H1 (cell line): Measurements from ENCODE around the gene GREB1. TPM values are rescaled to one million over a fixed set of nuclear protein-coding genes. Genes with fewer than 3 reads are reported as not detected.

Experiments
- CTCF ChIA-PET: fragments of 300-600 bp; sonication (Branson Sonifier 250); formaldehyde crosslinking; loops from one replicate; lab custom pipeline; 2021; ENCODE audit not compliant: partially characterized antibody; lab: Charles Lee
- POLR2A ChIA-PET: fragments of 300-600 bp; sonication (Branson Sonifier 250); formaldehyde crosslinking; loops from one replicate; lab custom pipeline; 2021; ENCODE audit warnings: inconsistent platforms; ENCODE audit not compliant: partially characterized antibody; lab: Charles Lee
- DNase-seq, 2 experiments: peaks; one replicate each; pipeline versions ENCODE4 v3.0.0 to v3.0.0-alpha.2; 2010 to 2022; ENCODE audit warnings: low spot score in 2 of 2, low read depth in 1 of 2, mixed read lengths in 1 of 2
- FAIRE-seq: peaks from 2 replicates; lab custom pipeline; 2011; peaks lifted over from hg19 to GRCh38; lab: Jason Lieb, UNC
- H2AFZ ChIP-seq: 2 replicates; pipeline ENCODE4 v1.8.1; 2012; ENCODE audit warnings: low read length, inconsistent platforms
- H2AK5ac ChIP-seq: 2 replicates; pipeline ENCODE4 v1.6.1; 2013; ENCODE audit warnings: low read depth, low read length
- H2BK120ac ChIP-seq: replicated peaks from 2 replicates; pipeline ENCODE3; 2013; ENCODE audit warnings: low read depth, low read length, inconsistent platforms
- H2BK12ac ChIP-seq: 2 replicates; pipeline ENCODE4 v1.6.1; 2013; ENCODE audit warnings: low read depth, low read length
- H2BK15ac ChIP-seq: 2 replicates; pipeline ENCODE4 v1.6.1; 2013; ENCODE audit warnings: low read length
- H2BK20ac ChIP-seq: 2 replicates; pipeline ENCODE4 v1.6.1; 2013; ENCODE audit warnings: low read length
- H2BK5ac ChIP-seq: 2 replicates; pipeline ENCODE4 v1.6.1; 2013; ENCODE audit warnings: low read depth, low read length
- H3K14ac ChIP-seq: 2 replicates; pipeline ENCODE4 v1.6.1; 2013; ENCODE audit warnings: inconsistent platforms; ENCODE audit not compliant: insufficient read length
- H3K18ac ChIP-seq: 2 replicates; pipeline ENCODE4 v1.6.1; 2013; ENCODE audit warnings: low read length; ENCODE audit errors: extremely low read depth
- H3K23ac ChIP-seq: 2 replicates; pipeline ENCODE4 v1.6.1; 2013; ENCODE audit warnings: inconsistent platforms; ENCODE audit not compliant: insufficient read length
- H3K23me2 ChIP-seq: 2 replicates; pipeline ENCODE4 v1.6.1; 2013; ENCODE audit warnings: low read depth, low read length
- H3K27ac ChIP-seq: 2 replicates; pipeline ENCODE4 v1.6.1; 2011; ENCODE audit warnings: low read depth, low read length, inconsistent platforms
- H3K27me3 ChIP-seq, 4 experiments: replicated peaks in 1 of 4; 1 replicate in 1 of 4; 2 replicates in 3 of 4; pipeline versions ENCODE4 v1.6.1 to v1.8.1; 2011 to 2013; ENCODE audit warnings: low read length in 3 of 4, mild to moderate bottlenecking in 3 of 4, inconsistent platforms in 2 of 4, mixed read lengths in 2 of 4, moderate library complexity in 1 of 4; ENCODE audit not compliant: control insufficient read depth in 3 of 4, insufficient read depth in 3 of 4; ENCODE audit errors: extremely low read depth in 1 of 4
- H3K36me3 ChIP-seq, 4 experiments: 2 replicates each; pipeline versions ENCODE4 v1.6.1 to v1.8.1; 2011 to 2013; ENCODE audit warnings: mild to moderate bottlenecking in 4 of 4, low read length in 3 of 4, moderate library complexity in 2 of 4, control low read depth in 1 of 4, inconsistent platforms in 1 of 4; ENCODE audit not compliant: insufficient read depth in 4 of 4, control insufficient read depth in 2 of 4
- H3K4ac ChIP-seq: replicated peaks from 2 replicates; pipeline ENCODE3; 2013; ENCODE audit warnings: low read length, low read depth, mixed read lengths, inconsistent platforms; ENCODE audit not compliant: insufficient read length
- H3K4me1 ChIP-seq, 4 experiments: replicated peaks in 1 of 4; 1 replicate in 1 of 4; 2 replicates in 3 of 4; pipeline versions ENCODE4 v1.6.1 to v1.8.1; 2011 to 2013; ENCODE audit warnings: low read length in 3 of 4, inconsistent platforms in 2 of 4, mixed read lengths in 1 of 4; ENCODE audit not compliant: insufficient read depth in 4 of 4, control insufficient read depth in 3 of 4
- H3K4me2 ChIP-seq, 2 experiments: 2 replicates each; pipeline versions ENCODE4 v1.6.1 to v1.8.1; 2011 to 2013; ENCODE audit warnings: low read depth in 2 of 2, low read length in 2 of 2, control low read depth in 1 of 2, inconsistent platforms in 1 of 2, mild to moderate bottlenecking in 1 of 2; ENCODE audit not compliant: insufficient read depth in 1 of 2
- H3K4me3 ChIP-seq, 4 experiments: fragments of 200-600, 300-600 bp in 1 of 4; sonication (generic), shearing (Covaris generic), sonication (Bioruptor Twin) in 1 of 4; 2 replicates each; pipeline versions ENCODE4 v1.5.1 to v1.8.1; 2011 to 2016; ENCODE audit warnings: low read length in 4 of 4, low read depth in 3 of 4, control low read depth in 2 of 4, inconsistent platforms in 2 of 4, mild to moderate bottlenecking in 2 of 4, mixed read lengths in 1 of 4, moderate library complexity in 1 of 4; ENCODE audit not compliant: insufficient read depth in 2 of 4; ENCODE audit errors: extremely low read depth in 1 of 4
- H3K56ac ChIP-seq: replicated peaks from 2 replicates; pipeline ENCODE3; 2013; ENCODE audit warnings: low read depth, mild to moderate bottlenecking, mixed read lengths, low read length, inconsistent platforms; ENCODE audit not compliant: insufficient read length
- H3K79me1 ChIP-seq: 2 replicates; pipeline ENCODE4 v1.6.1; 2013; ENCODE audit warnings: low read depth, low read length, control low read depth
- H3K79me2 ChIP-seq, 2 experiments: 2 replicates each; pipeline versions ENCODE4 v1.6.1 to v1.8.1; 2012 to 2013; ENCODE audit warnings: low read length in 2 of 2, mild to moderate bottlenecking in 2 of 2, inconsistent platforms in 1 of 2; ENCODE audit not compliant: insufficient read depth in 2 of 2, control insufficient read depth in 1 of 2
- H3K9ac ChIP-seq, 4 experiments: replicated peaks in 1 of 4; 1 replicate in 1 of 4; 2 replicates in 3 of 4; pipeline versions ENCODE4 v1.6.1 to v1.8.1; 2011 to 2013; ENCODE audit warnings: low read depth in 3 of 4, low read length in 3 of 4, control low read depth in 2 of 4, mild to moderate bottlenecking in 2 of 4, moderate library complexity in 2 of 4, inconsistent platforms in 1 of 4; ENCODE audit errors: extremely low read depth in 1 of 4
- H3K9me3 ChIP-seq, 2 experiments: 2 replicates each; pipeline versions ENCODE4 v1.6.1 to v1.8.1; 2012 to 2013; ENCODE audit warnings: mild to moderate bottlenecking in 2 of 2, moderate library complexity in 2 of 2, control low read depth in 1 of 2, inconsistent platforms in 1 of 2, low read depth in 1 of 2, low read length in 1 of 2, mixed read lengths in 1 of 2; ENCODE audit not compliant: insufficient read depth in 2 of 2
- H4K20me1 ChIP-seq, 2 experiments: replicated peaks in 1 of 2; 2 replicates each; pipeline versions ENCODE3 to v1.8.1; 2011 to 2013; ENCODE audit warnings: inconsistent platforms in 2 of 2, low read length in 2 of 2, mild to moderate bottlenecking in 1 of 2; ENCODE audit not compliant: insufficient read depth in 2 of 2, control insufficient read depth in 1 of 2
- H4K5ac ChIP-seq: 2 replicates; pipeline ENCODE4 v1.6.1; 2013; ENCODE audit warnings: low read length, low read depth, mixed read lengths, inconsistent platforms; ENCODE audit not compliant: insufficient read length
- H4K8ac ChIP-seq: 2 replicates; pipeline ENCODE4 v1.8.0; 2013; ENCODE audit warnings: mild to moderate bottlenecking, moderate library complexity, low read length, inconsistent platforms; ENCODE audit not compliant: insufficient read depth; ENCODE audit errors: extremely low read depth
- H4K91ac ChIP-seq: replicated peaks from 2 replicates; pipeline ENCODE3; 2013; ENCODE audit warnings: low read length, mixed read lengths, inconsistent platforms; ENCODE audit not compliant: insufficient read length
- BCL11A ChIP-seq, 2 experiments: IDR thresholded peaks; one replicate each; pipeline ENCODE4 v1.6.1; 2011; ENCODE audit warnings: low read depth in 2 of 2, low read length in 2 of 2, mild to moderate bottlenecking in 2 of 2
- CBX8 ChIP-seq: fragments of 300-800, 300-1000 bp; sonication (generic); IDR thresholded peaks from 2 replicates; pipeline ENCODE4 v1.7.1; 2016; ENCODE audit warnings: low read depth, low read length, borderline replicate concordance
- EP300 ChIP-seq, 2 experiments: IDR thresholded peaks; 1 replicate in 1 of 2; 2 replicates in 1 of 2; pipeline ENCODE4 v1.6.1; 2011 to 2012; ENCODE audit warnings: low read depth in 2 of 2, low read length in 2 of 2, mild to moderate bottlenecking in 2 of 2, borderline replicate concordance in 1 of 2, inconsistent platforms in 1 of 2, moderate library complexity in 1 of 2
- JUN ChIP-seq: IDR thresholded peaks from 2 replicates; pipeline ENCODE4 v1.6.1; 2011; ENCODE audit warnings: low read depth, mild to moderate bottlenecking, improper control_type of control experiment, low read length
- MAFK ChIP-seq: IDR thresholded peaks from 2 replicates; pipeline ENCODE4 v1.6.1; 2012; ENCODE audit warnings: low read depth, mild to moderate bottlenecking, improper control_type of control experiment, low read length
- RBBP5 ChIP-seq: IDR thresholded peaks from 2 replicates; pipeline ENCODE4 v1.7.1; 2012; ENCODE audit warnings: low read depth, mild to moderate bottlenecking, inconsistent platforms, low read length, moderate library complexity, borderline replicate concordance
- RXRA ChIP-seq: IDR thresholded peaks from 2 replicates; pipeline ENCODE4 v1.6.1; 2011; ENCODE audit warnings: low read depth, mild to moderate bottlenecking, low read length, moderate library complexity; ENCODE audit not compliant: insufficient read depth
- SAP30 ChIP-seq: fragments of 300-600 bp; sonication (generic); IDR thresholded peaks from 2 replicates; pipeline ENCODE4 v1.7.1; 2012; ENCODE audit warnings: low read length, moderate library complexity, mild to moderate bottlenecking, inconsistent platforms; ENCODE audit not compliant: insufficient read depth, insufficient replicate concordance
- SP1 ChIP-seq: IDR thresholded peaks from 2 replicates; pipeline ENCODE4 v1.6.1; 2011; ENCODE audit warnings: low read depth, low read length
- SP4 ChIP-seq: IDR thresholded peaks from 2 replicates; pipeline ENCODE4 v1.6.1; 2012; ENCODE audit warnings: low read length, inconsistent platforms
- SUZ12 ChIP-seq: fragments of 200-600 bp; sonication (generic); IDR thresholded peaks from 2 replicates; pipeline ENCODE4 v1.6.1; 2012; ENCODE audit warnings: mild to moderate bottlenecking, inconsistent platforms, low read length, moderate library complexity, mixed read lengths
- USF2 ChIP-seq: IDR thresholded peaks from 2 replicates; pipeline ENCODE4 v1.6.1; 2011; ENCODE audit warnings: low read length, improper control_type of control experiment
- whole genome bisulfite sequencing, 2 experiments: shearing (Covaris generic) in 1 of 2; methylation state at CpG; one replicate each; pipeline versions ENCODE4 v1.1.6 to v1.1.7; 2013 to 2015; ENCODE audit warnings: low lambda C conversion rate in 2 of 2, mixed read lengths in 2 of 2, inconsistent platforms in 1 of 2, low coverage in 1 of 2, missing lambda C conversion rate in 1 of 2; ENCODE audit not compliant: insufficient replicate concordance in 2 of 2, insufficient coverage in 1 of 2, insufficient read length in 1 of 2; ENCODE audit errors: extremely low coverage in 1 of 2, missing lambda C conversion rate in 1 of 2; 5-methylcytosine and 5-hydroxymethylcytosine counted together
- polyA plus RNA-seq, 7 experiments: library from polyadenylated mRNA; depleted of rRNA in 3 of 7; stranded (reverse) in 5 of 7; unstranded in 2 of 7; fragments of >200 nt in 5 of 7; fragments of 200-250 nt in 2 of 7; gene quantifications; 1 replicate in 5 of 7; 2 replicates in 1 of 7; 4 replicates in 1 of 7; pipeline versions ENCODE4 v1.2.1 to v1.2.3, GENCODE V29; 2011 to 2013; ENCODE audit warnings: missing spikeins in 2 of 7, mixed read lengths in 2 of 7
- total RNA-seq: library from RNA; stranded (reverse); fragmentation: NEBNext Ultra II Directional; extraction: Animal tissue kit (Norgen Biotek cat#: 25700); gene quantifications from 2 replicates; pipeline ENCODE4 v1.2.1, GENCODE V29; 2021

Gene GREB1
- total and polyA plus RNA-seq, 2 of the 8 experiments (the other 6 are each of a cell fraction or from before 2014, with no cell fraction given), result 7.9 to 43.4 TPM

DNA sequence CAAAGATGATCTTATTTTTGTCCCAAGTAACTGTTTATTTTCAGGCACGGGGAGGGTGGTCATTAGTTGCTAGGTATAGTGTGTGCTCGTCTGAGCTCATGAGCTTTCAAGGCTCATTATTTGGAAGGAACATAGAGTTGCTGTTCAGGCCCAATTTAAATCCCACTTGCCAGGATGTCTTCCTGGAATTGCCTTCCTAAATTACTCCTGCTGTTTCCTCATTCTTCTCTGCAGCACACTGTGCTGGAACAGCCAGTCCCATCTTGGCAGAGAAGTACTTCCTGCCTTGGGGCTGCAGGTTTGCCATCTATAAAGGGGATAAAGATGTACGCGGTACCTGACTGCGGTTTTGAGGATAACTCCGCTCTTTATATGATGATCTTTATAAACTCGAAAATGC is 37.3 kb downstream of the GREB1 start:
- H2AFZ ChIP-seq, result no peak overlapping the region
- no peaks in the 10 kb centered on the region for H3K23me2 ChIP-seq
- no peaks in the 10 kb centered on the region; a peak in 1 of 8 replicates for H3K36me3 ChIP-seq
- DNase-seq, result no peak
- H2BK15ac ChIP-seq, result no peak overlapping the region
- H2BK12ac ChIP-seq, result no peak overlapping the region
- H2BK20ac ChIP-seq, result no peak overlapping the region
- no peak overlapping the region for H4K8ac ChIP-seq
- H3K27ac ChIP-seq, result no peak overlapping the region
- H3K4ac ChIP-seq, result no peak overlapping the region
- no peak overlapping the region for H2AK5ac ChIP-seq
- H3K23ac ChIP-seq, result no peak overlapping the region
- no peak overlapping the region for H4K91ac ChIP-seq
- no peak for FAIRE-seq
- no peak overlapping the region for H2BK5ac ChIP-seq
- H3K4me3 ChIP-seq, result no peak overlapping the region
- H3K27me3 ChIP-seq, result no peaks in the 10 kb centered on the region
- H3K14ac ChIP-seq, result no peak overlapping the region
- H3K4me2 ChIP-seq, result no peak overlapping the region
- H3K9me3 ChIP-seq, result no peaks in the 10 kb centered on the region
- WGBS, 2 experiments, result 95% methylated on average over 7 of the region's 7 CpGs; no CpG with 5 or more reads in 1 of the 2 experiments
- H4K5ac ChIP-seq, result no peak overlapping the region
- H3K9ac ChIP-seq, result no peak overlapping the region
- H3K18ac ChIP-seq, result no peak overlapping the region
- H3K4me1 ChIP-seq, result peaks cover 3 to 13% (median 10%) of the 10 kb centered on the region in 4 experiments
- H3K56ac ChIP-seq, result no peak overlapping the region
- POLR2A ChIA-PET, result no interaction called here
- H3K79me1 ChIP-seq, result no peaks in the 10 kb centered on the region
- H4K20me1 ChIP-seq, result peaks cover 0 to 8% of the 10 kb centered on the region in 2 experiments
- no peak overlapping the region for H2BK120ac ChIP-seq
- CTCF ChIA-PET, result interaction anchor here (1.0 to 21.3 kb wide), 3 partner anchors 11 to 85 kb away, joined by 3 to 558 read pairs (median 275); no protein-coding TSS in a partner anchor
- no peaks in the 10 kb centered on the region for H3K79me2 ChIP-seq
- TF ChIP-seq USF2 (no peak), SUZ12 (no peak), MAFK (no peak), SP4 (no peak), CBX8 (no peak), RXRA (no peak), EP300 (IDR thresholded peaks at IDR 0.05; ENCODE audit: borderline replicate concordance in 1 of 2, low read depth in 2 of 2, low read length in 2 of 2) (no peak), RBBP5 (no peak), JUN (no peak), SP1 (no peak), SAP30 (no peak), BCL11A (IDR thresholded peaks at IDR 0.05; ENCODE audit: low read depth in 2 of 2, low read length in 2 of 2) (no peak)
